T-helper 22 cell (primary cell): ENCODE measurements around the gene GRB14.
"Not testable (repeated sequence)": the region's sequence is repeated elsewhere in the genome, so short reads cannot be mapped to it uniquely, and the experiment has no call there.

Experiments used
- DNase-seq: peaks from one replicate; pipeline ENCODE4 v3.0.0-alpha.2; 2020; ENCODE audit warnings: low read depth

Gene GRB14

DNA sequence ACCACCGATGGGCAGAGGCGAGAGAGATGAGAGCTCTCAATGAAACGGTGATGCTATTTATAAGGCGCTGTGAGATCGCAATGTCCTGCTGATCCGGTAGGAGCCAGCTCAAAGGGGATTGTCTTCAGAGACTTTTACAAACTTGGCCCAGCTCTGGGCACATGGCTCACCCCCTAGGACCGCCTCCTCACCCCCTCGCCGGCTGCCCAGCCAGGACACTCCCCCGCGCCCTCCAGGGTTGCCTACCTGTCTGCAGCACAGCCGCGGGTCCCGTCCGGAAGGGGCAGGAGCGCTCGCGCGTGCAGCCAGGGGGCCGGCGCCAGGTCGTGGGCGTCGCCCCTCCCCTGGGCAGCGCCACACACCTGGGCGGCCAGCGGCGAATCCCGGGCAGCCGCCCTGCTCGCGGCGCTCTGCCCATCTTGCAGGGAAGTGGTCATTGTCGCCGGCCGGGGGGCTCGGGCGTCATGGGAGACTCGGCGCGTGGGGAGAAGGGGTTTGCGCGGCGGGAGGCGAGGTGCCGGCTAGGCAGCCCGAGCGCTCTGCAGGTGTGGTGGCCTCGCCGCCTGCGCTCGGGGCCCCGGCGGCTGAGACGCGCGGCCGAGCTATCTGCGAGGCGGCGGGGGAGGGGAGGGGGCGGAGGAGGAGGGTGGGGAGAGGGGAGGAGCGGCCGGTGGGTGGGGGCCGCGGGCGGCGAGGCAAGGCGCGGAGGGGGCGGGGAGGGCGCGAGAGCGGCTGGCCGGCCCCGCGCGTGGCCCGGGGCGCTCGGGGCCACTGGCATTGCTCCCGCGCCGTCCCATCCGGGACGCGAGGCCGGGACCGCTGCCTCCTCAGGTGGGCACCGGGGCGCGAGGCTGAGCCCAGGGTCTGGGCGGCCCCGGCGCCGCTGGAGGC is at the start of gene GRB14:
Gene GRB14, minus strand, starts transcription at position 610 of the 891 bp plus-strand sequence. Its CDS starts 173 bp downstream, at position 437.
- no peak for DNase-seq

GRCh38 chr2:164669291-164669690 is 48.0 kb upstream of the GRB14 start:
- no peak for DNase-seq

GRCh38 chr2:164667566-164667965 is 46.3 kb upstream of the GRB14 start:
- no peak for DNase-seq

- DNase-seq = no peak
These were observed 42.8 kb upstream of the GRB14 start for GRCh38 chr2:164664070-164664469.

DNA sequence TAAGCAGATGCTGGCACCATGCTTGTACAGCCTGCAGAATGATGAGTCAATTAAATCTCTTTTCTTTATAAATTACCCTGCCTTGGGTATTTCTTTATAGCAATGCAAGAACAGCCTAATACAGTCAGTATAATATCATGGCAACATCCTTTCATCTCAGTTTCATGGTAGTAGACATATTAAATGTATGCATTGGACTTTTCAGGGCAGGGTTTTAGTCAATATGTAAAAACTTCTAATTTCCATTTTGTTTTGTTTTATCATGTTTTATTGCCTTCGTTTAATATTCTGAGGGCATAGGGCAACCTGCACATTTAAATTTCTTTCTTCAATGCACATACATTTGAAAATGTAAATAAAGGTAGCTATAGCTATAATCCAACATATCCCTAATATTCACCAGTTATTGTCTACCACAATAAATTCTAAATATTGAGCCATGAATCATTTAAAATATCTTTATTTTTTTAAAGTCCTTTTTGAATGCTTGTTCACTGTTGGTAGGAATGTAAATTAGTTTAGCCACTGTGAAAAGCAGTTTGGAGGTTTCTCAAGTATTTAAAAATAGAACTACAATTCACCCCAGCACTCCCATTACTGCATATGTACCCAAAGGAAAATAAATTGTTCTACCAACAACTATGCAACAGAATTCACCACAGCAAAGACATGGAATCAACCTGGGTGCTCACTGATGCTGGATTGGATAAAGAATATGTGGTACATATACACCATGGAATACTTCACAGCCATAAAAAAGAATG is 41.8 kb upstream of the GRB14 start:
- no peak for DNase-seq

- DNase-seq = no peak
These were observed 40.8 kb upstream of the GRB14 start for GRCh38 chr2:164662066-164662465.

GRCh38 chr2:164661349-164661748 is 40.1 kb upstream of the GRB14 start:
- no peak for DNase-seq

DNA sequence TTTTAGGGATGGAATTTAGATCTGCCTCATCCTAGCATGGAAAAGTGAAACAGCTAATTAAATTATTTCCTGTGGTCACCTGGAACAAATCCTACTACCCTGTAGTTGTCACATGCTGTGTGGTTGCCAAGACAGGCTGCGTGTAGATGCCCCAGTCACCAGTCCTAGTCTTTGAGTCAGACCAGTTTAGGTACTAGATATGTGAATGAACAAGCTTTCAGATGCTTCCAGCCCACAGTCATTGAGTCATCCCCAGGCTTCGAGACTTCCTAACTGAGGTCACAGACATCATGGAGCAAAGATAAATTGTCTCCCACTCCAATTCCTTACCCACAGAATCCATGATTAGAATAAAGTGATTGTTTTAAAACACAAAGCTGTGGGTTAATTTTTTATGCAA is 35.8 kb upstream of the GRB14 start:
- DNase-seq = no peak

DNA sequence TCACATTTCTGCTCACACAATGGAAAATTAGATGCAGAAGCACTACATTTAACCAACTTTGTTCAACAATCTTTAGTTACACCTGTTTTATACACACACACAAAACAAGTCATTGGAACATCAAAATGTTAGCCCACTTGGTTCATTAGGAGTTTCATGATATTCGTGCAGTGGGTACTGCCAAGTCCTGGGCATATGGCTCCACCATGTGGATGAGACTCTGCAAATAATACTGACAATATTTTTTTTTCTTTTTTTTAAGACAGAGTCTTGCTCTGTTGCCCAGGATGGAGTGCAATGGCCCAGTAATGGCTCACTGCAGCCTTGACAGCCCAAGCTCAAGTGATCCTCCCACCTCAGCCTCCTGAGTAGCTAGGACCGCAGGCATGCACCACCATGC is 34.5 kb upstream of the GRB14 start:
- no peak for DNase-seq

- DNase-seq = no peak
These were observed 34.1 kb upstream of the GRB14 start for GRCh38 chr2:164655336-164655735.

- no peak for DNase-seq
These were observed 30.1 kb upstream of the GRB14 start for GRCh38 chr2:164651361-164651760.

- DNase-seq = no peak
These were observed 22.9 kb upstream of the GRB14 start for GRCh38 chr2:164644036-164644700.

DNA sequence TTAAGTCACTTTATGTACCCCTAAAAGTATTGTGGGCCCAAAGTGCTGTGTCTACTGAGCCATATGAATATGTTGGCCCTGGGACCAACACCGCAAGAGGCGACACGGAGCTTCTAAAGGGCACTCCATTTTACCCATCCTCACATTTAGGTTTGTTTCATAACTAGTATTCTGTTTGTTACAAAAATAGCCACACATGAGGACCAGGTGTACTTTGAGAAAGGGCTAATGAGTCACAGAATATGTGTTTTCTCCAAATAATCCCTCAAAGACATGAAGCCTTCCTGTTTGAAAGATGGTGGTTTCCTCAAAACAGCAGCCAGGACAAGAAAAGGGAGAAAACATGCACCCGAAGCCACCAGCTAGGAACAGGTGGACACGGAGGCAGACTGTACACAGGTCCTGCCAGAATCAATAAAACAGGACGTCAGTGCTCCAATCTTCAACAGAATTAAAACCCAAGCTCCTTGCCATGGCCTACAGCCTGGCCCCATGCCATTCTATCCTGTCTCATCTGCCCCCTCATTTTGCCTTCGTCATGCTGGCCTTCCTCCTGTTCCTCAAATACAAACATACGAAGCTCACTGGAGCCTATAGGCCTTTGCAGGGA is 21.8 kb upstream of the GRB14 start:
- no peak for DNase-seq

DNA sequence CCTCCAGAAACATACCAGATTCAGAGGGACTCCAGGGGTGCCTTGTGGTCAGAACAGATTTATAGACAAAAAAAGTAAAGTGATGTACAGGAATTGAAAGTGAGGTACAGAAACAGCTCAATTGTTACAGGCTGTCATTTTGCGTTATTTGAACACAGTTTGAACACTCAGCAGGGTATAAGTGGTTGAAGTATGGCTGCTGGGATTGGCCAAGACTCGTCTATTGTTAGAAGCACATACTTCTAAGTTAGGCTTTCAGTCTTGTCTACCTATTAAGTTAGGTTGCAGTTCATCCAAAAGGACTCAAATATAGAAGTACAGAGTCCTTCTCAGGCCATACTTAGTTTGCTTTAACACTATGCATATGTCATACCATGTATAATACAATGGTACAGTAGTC is 21.0 kb upstream of the GRB14 start:
- DNase-seq = no peak

DNA sequence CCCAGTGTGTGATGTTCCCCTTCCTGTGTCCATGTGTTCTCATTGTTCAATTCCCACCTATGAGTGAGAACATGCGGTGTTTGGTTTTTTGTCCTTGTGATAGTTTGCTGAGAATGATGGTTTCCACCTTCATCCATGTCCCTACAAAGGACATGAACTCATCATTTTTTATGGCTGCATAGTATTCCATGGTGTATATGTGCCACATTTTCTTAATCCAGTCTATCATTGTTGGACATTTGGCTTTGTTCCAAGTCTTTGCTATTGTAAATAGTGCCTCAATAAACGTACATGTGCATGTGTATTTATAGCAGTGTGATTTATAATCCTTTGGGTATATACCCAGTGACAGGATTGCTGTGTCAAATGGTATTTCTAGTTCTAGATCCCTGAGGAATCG is 7.0 kb upstream of the GRB14 start:
- not testable (repeated sequence) for DNase-seq

DNA sequence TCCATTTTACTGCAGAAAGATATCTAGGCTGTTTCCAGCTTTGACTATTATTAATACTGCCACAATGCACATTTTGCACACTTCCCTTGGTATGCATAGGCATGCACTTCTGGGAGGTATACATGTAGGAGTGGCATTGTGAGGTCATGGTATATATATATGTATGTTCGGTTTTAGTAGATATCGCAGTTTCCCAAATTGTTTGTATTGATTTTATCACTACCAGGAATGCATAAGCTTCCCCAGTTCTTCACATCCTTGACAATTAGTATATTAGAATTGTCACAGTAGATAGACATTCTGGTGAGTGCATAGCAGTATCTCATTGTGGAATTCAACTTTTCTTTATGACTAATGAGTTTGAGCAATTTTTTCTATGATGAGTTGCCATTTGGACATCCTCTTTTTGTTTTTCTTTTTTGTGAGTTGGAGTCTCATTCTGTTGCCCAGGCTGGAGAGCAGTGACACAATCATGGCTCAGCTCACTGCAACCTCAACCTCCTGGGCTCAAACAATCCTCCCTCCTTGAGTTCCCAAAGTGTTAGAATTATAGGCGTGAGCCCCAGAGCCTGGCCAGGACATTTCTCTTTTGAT is 4.2 kb upstream of the GRB14 start:
- DNase-seq = no peak

DNA sequence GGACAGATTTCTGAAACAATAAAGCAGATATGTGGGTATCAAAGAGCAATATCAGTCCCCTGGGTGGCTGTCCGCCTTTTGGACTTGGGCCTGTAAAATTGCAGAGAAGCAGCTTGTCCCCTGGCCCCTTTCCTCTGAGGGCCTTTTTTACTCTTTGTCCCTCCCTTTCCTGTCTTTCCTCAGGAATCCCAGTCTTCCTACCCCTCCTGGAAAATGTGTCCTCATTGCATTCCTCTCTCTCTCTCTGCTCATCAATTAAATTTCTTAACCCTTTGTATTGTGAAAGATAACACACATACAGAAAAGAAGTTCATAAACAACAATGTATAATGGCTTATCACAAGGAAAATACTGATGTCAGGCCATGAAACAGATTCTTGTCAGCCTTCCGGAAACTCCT is 3.0 kb upstream of the GRB14 start:
- DNase-seq = no peak

DNA sequence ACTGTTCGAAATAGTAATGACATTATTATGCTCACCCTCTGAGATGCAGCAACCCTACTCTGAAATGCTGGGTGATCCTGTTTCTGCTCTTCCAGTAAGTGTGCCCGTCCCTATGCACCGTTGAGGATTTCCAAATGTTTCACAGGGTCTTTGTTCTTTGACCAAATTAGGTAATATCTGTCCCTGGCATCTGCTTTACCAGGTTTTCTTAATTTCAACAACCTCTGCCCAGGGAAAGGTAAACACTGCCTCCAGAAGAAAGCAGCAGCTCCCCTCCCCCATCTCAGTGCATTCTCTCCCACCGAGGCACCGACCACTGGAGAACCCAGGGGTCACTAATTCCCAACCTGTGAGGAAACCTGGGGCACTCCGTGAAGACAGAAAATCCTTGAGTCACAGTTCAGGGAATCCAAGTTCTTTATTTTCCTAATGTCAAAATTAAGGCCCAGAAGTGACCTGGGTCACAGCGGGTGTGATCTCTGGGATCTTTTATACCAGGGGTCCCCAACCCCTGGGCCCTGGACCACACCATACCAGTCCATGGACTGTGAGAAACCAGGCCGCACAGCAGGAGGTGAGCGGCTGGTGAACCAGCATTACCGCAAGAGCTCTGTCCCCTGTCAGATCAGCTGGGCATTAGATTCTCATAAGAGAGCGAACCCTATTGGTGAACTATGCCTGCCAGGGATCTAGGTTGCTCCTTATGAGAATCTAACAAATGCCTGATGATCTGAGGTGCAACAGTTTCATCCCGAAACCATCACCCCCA is 1.2 kb upstream of the GRB14 start:
- DNase-seq = no peak

GRCh38 chr2:164621764-164622105 is 453 bp upstream of the GRB14 start:
- no peak for DNase-seq

DNA sequence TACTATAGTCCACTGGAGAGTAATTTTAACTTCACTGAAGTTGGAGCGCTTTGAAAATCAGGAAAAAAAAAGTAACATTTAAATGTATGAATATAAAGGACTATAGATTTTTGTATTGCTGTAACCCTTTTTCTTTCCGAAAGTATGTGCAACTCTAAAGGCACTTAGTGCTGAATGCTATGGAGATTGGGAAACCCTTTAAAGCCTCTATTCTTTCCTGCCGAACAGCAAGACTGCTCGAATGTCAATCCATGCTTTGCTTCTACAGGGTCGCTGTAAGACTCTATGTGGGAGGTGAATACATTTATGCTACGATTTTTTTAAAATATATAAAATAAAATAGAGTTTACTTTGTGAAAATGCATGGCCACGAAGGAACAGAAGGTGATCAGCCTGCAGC is 825 bp downstream of the GRB14 start:
- DNase-seq = no peak

DNA sequence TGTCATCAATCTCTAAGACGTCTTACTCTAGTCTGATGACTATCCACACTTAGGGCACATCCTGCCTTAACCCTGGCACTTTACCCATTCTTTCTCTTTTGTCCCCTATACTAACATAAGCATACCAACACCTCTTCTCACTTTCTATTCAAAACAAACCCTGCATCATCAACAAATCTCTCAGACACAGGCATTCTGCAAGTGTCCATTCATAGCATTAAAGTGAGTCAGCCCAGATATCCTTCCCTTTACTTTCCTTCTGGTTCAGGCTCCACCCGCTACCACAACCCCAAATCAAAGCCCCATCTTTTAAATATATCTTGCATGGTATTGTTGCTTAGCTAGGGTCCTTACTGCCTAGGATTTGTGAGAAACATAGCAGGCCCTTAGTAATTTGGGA is 3.8 kb downstream of the GRB14 start:
- no peak for DNase-seq
